ENCODE data around the gene NAPG.

DNA sequence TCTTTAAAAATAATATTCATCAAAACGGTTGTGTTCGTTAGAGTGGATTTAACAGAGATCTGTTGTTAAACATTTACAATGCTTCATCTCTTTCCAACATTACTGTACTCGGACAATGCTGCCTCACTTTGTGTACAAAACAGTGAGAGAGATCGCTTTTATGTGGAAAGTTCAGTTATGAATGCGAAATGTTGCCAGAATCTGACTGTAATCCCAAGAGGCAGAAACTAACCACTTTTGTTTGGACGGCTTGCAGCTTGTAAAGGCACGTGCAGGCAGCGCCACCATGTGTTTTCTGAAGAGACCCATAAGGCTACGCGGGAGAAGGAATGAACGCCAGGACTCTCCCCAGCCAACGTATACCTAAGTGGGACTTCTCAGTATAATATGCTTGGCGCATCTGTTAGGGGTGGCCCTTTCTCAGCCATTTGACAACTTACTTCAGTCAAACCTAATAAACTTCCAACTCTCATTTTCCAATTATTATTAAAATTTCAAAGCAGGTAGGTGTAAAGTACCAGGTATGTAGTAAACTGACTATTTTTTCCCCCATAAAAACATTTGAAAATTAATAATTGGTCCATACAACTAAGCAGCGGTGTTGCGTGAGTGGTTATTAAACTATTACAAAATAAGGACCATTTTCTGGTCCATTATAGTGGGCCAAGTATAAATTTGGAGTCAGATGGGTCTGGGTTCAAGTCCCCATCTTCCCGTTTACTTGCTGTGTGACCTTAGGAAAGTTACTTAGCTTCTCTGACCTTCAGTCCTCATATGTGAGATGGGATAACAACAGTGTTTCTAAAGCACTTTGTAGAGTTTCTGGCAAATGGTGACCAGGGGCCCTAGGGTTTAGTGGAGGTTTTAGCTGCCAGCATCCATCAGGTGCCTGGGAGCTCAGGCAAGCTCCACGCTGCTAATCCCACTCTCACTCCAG, 5.6 kb upstream of the NAPG start:
- TF ChIP-seq SRF (IDR thresholded peaks at IDR 0.05; ENCODE audit: low read depth) (no peak), TCF7L2 (IDR thresholded peaks at IDR 0.05; ENCODE audit: borderline replicate concordance, extremely low read depth, insufficient read depth, insufficient read length) (no peak), POLR2A (IDR thresholded peaks at IDR 0.05; ENCODE audit: borderline replicate concordance, extremely low read depth, insufficient read depth, insufficient read length) (no peak), ZFX (IDR thresholded peaks at IDR 0.05) (no peak), YY1 (IDR thresholded peaks at IDR 0.05; ENCODE audit: extremely low read depth, insufficient replicate concordance, low read depth, low read length) (no peak), EZH2 (IDR thresholded peaks at IDR 0.05) (no peak)
- TF ChIP-seq, protein P1, sequence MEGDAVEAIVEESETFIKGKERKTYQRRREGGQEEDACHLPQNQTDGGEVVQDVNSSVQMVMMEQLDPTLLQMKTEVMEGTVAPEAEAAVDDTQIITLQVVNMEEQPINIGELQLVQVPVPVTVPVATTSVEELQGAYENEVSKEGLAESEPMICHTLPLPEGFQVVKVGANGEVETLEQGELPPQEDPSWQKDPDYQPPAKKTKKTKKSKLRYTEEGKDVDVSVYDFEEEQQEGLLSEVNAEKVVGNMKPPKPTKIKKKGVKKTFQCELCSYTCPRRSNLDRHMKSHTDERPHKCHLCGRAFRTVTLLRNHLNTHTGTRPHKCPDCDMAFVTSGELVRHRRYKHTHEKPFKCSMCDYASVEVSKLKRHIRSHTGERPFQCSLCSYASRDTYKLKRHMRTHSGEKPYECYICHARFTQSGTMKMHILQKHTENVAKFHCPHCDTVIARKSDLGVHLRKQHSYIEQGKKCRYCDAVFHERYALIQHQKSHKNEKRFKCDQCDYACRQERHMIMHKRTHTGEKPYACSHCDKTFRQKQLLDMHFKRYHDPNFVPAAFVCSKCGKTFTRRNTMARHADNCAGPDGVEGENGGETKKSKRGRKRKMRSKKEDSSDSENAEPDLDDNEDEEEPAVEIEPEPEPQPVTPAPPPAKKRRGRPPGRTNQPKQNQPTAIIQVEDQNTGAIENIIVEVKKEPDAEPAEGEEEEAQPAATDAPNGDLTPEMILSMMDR (IDR thresholded peaks at IDR 0.05 in 2 of 3, conservative IDR thresholded peaks at IDR 0.05 in 1 of 3; ENCODE audit: borderline replicate concordance in 1 of 3, insufficient read depth in 1 of 3, low read depth in 2 of 3, low read length in 2 of 3), result peak; percentile 59 to 81 (median 61); a peak in 5 of 6 replicates
- TF ChIP-seq, protein P2, sequence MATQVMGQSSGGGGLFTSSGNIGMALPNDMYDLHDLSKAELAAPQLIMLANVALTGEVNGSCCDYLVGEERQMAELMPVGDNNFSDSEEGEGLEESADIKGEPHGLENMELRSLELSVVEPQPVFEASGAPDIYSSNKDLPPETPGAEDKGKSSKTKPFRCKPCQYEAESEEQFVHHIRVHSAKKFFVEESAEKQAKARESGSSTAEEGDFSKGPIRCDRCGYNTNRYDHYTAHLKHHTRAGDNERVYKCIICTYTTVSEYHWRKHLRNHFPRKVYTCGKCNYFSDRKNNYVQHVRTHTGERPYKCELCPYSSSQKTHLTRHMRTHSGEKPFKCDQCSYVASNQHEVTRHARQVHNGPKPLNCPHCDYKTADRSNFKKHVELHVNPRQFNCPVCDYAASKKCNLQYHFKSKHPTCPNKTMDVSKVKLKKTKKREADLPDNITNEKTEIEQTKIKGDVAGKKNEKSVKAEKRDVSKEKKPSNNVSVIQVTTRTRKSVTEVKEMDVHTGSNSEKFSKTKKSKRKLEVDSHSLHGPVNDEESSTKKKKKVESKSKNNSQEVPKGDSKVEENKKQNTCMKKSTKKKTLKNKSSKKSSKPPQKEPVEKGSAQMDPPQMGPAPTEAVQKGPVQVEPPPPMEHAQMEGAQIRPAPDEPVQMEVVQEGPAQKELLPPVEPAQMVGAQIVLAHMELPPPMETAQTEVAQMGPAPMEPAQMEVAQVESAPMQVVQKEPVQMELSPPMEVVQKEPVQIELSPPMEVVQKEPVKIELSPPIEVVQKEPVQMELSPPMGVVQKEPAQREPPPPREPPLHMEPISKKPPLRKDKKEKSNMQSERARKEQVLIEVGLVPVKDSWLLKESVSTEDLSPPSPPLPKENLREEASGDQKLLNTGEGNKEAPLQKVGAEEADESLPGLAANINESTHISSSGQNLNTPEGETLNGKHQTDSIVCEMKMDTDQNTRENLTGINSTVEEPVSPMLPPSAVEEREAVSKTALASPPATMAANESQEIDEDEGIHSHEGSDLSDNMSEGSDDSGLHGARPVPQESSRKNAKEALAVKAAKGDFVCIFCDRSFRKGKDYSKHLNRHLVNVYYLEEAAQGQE (IDR thresholded peaks at IDR 0.05; ENCODE audit: low read depth), result no peak

Measured in HCT116 (cell line).